Neutrophil (primary cell): ENCODE results near the gene SKIDA1.

ENCODE experiments used
- H3K27ac ChIP-seq: fragments of 200-600 bp; sonication (generic); 2 replicates; pipeline ENCODE4 v1.5.1; 2016; ENCODE audit warnings: mild to moderate bottlenecking, moderate library complexity
- H3K27me3 ChIP-seq: fragments of 200-600 bp; sonication (generic); 2 replicates; pipeline ENCODE4 v1.6.0; 2016; ENCODE audit warnings: mild to moderate bottlenecking
- H3K36me3 ChIP-seq: fragments of 200-600 bp; sonication (generic); 2 replicates; pipeline ENCODE4 v1.5.1; 2017
- H3K4me1 ChIP-seq, 2 experiments: fragments of 200-600 bp in 1 of 2; sonication (generic) in 1 of 2; 1 replicate in 1 of 2; 2 replicates in 1 of 2; pipeline versions ENCODE4 v1.5.1 to v1.6.1; 2013 to 2016; ENCODE audit warnings: low read depth in 1 of 2, low read length in 1 of 2, mild to moderate bottlenecking in 1 of 2, moderate library complexity in 1 of 2; ENCODE audit not compliant: control insufficient read depth in 1 of 2, insufficient read depth in 1 of 2
- H3K4me3 ChIP-seq, 2 experiments: fragments of 200-600 bp in 1 of 2; sonication (generic) in 1 of 2; 1 replicate in 1 of 2; 2 replicates in 1 of 2; pipeline ENCODE4 v1.5.1; 2013 to 2016; ENCODE audit warnings: low read depth in 1 of 2, low read length in 1 of 2, mild to moderate bottlenecking in 1 of 2, moderate library complexity in 1 of 2
- H3K9me3 ChIP-seq: fragments of 200-600 bp; sonication (generic); 2 replicates; pipeline ENCODE4 v1.5.1; 2016
- CTCF ChIP-seq: fragments of 200-600 bp; sonication (generic); IDR thresholded peaks from 2 replicates; pipeline ENCODE4 v1.5.1; 2016; ENCODE audit warnings: antibody characterized with exemption

SKIDA1 gene

GRCh38 chr10:21512573-21513404 is 12.7 kb downstream of the SKIDA1 start:
- TF ChIP-seq CTCF, result no peak
- Histone ChIP-seq H3K27me3 (peaks cover 89% of the 10 kb centered on the region), H3K27ac (no peak overlapping the region), H3K4me1 (peaks cover 22 to 27% of the 10 kb centered on the region in 2 experiments), H3K9me3 (no peaks in the 10 kb centered on the region), H3K4me3 (no peak overlapping the region), H3K36me3 (no peaks in the 10 kb centered on the region)

GRCh38 chr10:21511946-21512572 is 13.4 kb downstream of the SKIDA1 start:
- no peaks in the 10 kb centered on the region for H3K36me3 ChIP-seq
- H3K4me3 ChIP-seq, result no peak overlapping the region
- H3K9me3 ChIP-seq, result no peaks in the 10 kb centered on the region
- H3K27me3 ChIP-seq, result peaks cover 82% of the 10 kb centered on the region
- no peak overlapping the region for H3K27ac ChIP-seq
- no peak for TF ChIP-seq CTCF
- peaks cover 18 to 22% of the 10 kb centered on the region in 2 experiments for H3K4me1 ChIP-seq

- H3K4me1 ChIP-seq, result peaks cover 20 to 26% of the 10 kb centered on the region in 2 experiments
- H3K9me3 ChIP-seq, result no peaks in the 10 kb centered on the region
- no peaks in the 10 kb centered on the region for H3K36me3 ChIP-seq
- H3K4me3 ChIP-seq, result no peak overlapping the region
- H3K27ac ChIP-seq, result no peak overlapping the region
- no peak for TF ChIP-seq CTCF
- peaks cover 73% of the 10 kb centered on the region for H3K27me3 ChIP-seq
Observed at GRCh38 chr10:21511095-21511570, 14.3 kb downstream of the SKIDA1 start.

- no peaks in the 10 kb centered on the region for H3K36me3 ChIP-seq
- H3K27me3 ChIP-seq, result peaks cover 66% of the 10 kb centered on the region
- no peak overlapping the region for H3K27ac ChIP-seq
- no peak for TF ChIP-seq CTCF
- peaks cover 23 to 27% of the 10 kb centered on the region in 2 experiments for H3K4me1 ChIP-seq
- H3K4me3 ChIP-seq, result peak overlapping the region in 1 of 2 experiments; percentile 53
- H3K9me3 ChIP-seq, result no peaks in the 10 kb centered on the region
Observed at GRCh38 chr10:21510241-21511094, 15.0 kb downstream of the SKIDA1 start.
